ENCODE results near the gene TEPSIN.

DNA sequence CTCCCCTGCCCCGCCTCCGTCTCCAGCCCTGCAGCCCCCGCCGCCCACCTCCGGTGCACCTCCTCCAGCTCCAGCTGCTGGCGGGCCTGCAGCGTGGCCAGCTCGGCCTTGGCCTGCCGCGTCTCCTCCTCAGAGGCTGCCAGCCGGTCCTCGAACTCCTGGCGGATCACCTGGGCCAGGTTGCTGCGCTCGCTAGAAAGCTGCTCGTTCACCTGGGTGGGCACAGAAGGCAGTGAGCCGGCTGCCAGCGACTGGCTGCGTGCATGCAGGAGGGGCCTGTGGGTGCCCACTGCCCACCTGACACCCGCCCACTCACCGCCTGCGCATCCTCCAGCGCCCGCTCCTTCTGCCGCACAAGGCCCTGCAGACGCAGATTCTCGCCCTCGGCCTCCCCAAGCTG, 48.3 kb downstream of the TEPSIN start:
- TF ChIP-seq, protein P1, sequence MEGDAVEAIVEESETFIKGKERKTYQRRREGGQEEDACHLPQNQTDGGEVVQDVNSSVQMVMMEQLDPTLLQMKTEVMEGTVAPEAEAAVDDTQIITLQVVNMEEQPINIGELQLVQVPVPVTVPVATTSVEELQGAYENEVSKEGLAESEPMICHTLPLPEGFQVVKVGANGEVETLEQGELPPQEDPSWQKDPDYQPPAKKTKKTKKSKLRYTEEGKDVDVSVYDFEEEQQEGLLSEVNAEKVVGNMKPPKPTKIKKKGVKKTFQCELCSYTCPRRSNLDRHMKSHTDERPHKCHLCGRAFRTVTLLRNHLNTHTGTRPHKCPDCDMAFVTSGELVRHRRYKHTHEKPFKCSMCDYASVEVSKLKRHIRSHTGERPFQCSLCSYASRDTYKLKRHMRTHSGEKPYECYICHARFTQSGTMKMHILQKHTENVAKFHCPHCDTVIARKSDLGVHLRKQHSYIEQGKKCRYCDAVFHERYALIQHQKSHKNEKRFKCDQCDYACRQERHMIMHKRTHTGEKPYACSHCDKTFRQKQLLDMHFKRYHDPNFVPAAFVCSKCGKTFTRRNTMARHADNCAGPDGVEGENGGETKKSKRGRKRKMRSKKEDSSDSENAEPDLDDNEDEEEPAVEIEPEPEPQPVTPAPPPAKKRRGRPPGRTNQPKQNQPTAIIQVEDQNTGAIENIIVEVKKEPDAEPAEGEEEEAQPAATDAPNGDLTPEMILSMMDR (IDR thresholded peaks at IDR 0.05; ENCODE audit: low read depth, low read length, missing input control) = no peak
- TF ChIP-seq FOXA1 (IDR thresholded peaks at IDR 0.05) (no peak), JUND (IDR thresholded peaks at IDR 0.05) (no peak), RAD21 (IDR thresholded peaks at IDR 0.05) (no peak), TAF1 (conservative IDR thresholded peaks at IDR 0.05) (no peak), EGR1 (IDR thresholded peaks at IDR 0.05; ENCODE audit: low read depth in 2 of 2) (no peak)
- TF ChIP-seq, protein P2, sequence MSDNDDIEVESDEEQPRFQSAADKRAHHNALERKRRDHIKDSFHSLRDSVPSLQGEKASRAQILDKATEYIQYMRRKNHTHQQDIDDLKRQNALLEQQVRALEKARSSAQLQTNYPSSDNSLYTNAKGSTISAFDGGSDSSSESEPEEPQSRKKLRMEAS (IDR thresholded peaks at IDR 0.05) = no peak
- TF ChIP-seq, protein P3, sequence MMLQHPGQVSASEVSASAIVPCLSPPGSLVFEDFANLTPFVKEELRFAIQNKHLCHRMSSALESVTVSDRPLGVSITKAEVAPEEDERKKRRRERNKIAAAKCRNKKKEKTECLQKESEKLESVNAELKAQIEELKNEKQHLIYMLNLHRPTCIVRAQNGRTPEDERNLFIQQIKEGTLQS (IDR thresholded peaks at IDR 0.05) = no peak
- TF ChIP-seq, protein P4, sequence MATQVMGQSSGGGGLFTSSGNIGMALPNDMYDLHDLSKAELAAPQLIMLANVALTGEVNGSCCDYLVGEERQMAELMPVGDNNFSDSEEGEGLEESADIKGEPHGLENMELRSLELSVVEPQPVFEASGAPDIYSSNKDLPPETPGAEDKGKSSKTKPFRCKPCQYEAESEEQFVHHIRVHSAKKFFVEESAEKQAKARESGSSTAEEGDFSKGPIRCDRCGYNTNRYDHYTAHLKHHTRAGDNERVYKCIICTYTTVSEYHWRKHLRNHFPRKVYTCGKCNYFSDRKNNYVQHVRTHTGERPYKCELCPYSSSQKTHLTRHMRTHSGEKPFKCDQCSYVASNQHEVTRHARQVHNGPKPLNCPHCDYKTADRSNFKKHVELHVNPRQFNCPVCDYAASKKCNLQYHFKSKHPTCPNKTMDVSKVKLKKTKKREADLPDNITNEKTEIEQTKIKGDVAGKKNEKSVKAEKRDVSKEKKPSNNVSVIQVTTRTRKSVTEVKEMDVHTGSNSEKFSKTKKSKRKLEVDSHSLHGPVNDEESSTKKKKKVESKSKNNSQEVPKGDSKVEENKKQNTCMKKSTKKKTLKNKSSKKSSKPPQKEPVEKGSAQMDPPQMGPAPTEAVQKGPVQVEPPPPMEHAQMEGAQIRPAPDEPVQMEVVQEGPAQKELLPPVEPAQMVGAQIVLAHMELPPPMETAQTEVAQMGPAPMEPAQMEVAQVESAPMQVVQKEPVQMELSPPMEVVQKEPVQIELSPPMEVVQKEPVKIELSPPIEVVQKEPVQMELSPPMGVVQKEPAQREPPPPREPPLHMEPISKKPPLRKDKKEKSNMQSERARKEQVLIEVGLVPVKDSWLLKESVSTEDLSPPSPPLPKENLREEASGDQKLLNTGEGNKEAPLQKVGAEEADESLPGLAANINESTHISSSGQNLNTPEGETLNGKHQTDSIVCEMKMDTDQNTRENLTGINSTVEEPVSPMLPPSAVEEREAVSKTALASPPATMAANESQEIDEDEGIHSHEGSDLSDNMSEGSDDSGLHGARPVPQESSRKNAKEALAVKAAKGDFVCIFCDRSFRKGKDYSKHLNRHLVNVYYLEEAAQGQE (IDR thresholded peaks at IDR 0.05) = no peak
